ENCODE data around the gene TMEM270. TPM values are rescaled to one million over a fixed set of nuclear protein-coding genes. Genes with fewer than 3 reads are reported as not detected.

Gene TMEM270
- total RNA-seq, 1 donor from 2014 or later = not detected

- no peak overlapping the region for H3K4me3 Mint-ChIP-seq (ENCODE audit: low read depth)
- no peak overlapping the region for H3K27ac Mint-ChIP-seq
- intact Hi-C loops (cut with micrococcal nuclease) = no loop called here
Observed at GRCh38 chr7:73901823-73902597, 41.1 kb downstream of the TMEM270 start.

DNA sequence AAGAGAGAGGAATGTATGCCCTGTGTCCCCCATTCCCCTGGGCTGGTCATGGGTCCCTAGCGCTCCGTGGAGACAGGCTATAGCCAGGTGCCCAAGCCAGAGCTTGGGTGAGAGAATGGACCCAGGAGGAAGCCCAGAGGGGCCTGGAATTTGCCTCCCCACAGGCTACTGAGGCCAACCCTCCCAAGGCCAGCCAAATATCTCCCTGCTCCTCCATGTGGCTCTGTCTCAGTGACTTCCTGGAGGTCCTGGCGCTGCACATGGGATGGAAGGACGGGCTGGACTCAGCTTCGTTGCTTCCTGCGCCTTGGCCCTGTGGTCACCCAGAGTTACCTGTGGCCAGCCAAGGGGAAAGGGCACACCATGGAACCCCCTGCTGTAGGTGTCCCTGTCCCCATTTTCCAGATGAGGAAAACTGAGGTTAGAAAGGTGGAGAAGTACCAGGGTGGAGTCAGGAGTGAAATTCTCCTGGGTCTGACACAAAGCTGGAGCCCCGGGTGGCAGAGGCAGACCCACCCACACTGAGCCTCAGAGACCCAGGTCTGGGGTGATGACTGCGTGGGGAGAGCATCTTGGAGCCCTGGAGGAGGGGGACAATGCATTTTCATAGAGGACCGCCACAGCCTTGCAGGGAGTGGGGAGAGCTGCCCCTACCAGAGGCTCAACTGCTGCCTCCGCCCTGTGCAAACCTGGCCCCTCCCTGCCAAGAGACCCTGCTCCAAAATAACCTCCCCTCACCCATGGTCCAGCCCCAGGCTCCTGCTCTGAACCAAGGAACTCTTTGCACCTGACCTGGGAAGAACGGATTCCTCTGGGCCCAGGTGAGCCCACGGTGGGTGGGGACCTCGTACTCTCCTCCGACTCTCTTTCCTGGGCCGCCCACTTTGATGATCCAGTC, 42.6 kb downstream of the TMEM270 start:
- H3K4me3 Mint-ChIP-seq (ENCODE audit: low read depth) = no peak overlapping the region
- no peak for DNase-seq (ENCODE audit: low spot score)
- no peaks in the 10 kb centered on the region for H3K9me3 Mint-ChIP-seq
- H3K4me1 Mint-ChIP-seq (ENCODE audit: low read depth) = no peaks in the 10 kb centered on the region
- no peaks in the 10 kb centered on the region for H3K36me3 Mint-ChIP-seq (ENCODE audit: low read depth)
- intact Hi-C loops (cut with micrococcal nuclease) = no loop called here
- H3K27ac Mint-ChIP-seq = no peak overlapping the region
- no peaks in the 10 kb centered on the region for H3K27me3 Mint-ChIP-seq (ENCODE audit: low read depth)

More at GRCh38 chr7:73901823-73902597, 41.1 kb downstream of the TMEM270 start:
- Mint-ChIP-seq H3K4me1 (ENCODE audit: low read depth) (no peaks in the 10 kb centered on the region), H3K27me3 (ENCODE audit: low read depth) (no peaks in the 10 kb centered on the region), H3K9me3 (peaks cover under 1% of the 10 kb centered on the region), H3K36me3 (ENCODE audit: low read depth) (no peaks in the 10 kb centered on the region)
- DNase-seq (ENCODE audit: low spot score) = no peak

DNA sequence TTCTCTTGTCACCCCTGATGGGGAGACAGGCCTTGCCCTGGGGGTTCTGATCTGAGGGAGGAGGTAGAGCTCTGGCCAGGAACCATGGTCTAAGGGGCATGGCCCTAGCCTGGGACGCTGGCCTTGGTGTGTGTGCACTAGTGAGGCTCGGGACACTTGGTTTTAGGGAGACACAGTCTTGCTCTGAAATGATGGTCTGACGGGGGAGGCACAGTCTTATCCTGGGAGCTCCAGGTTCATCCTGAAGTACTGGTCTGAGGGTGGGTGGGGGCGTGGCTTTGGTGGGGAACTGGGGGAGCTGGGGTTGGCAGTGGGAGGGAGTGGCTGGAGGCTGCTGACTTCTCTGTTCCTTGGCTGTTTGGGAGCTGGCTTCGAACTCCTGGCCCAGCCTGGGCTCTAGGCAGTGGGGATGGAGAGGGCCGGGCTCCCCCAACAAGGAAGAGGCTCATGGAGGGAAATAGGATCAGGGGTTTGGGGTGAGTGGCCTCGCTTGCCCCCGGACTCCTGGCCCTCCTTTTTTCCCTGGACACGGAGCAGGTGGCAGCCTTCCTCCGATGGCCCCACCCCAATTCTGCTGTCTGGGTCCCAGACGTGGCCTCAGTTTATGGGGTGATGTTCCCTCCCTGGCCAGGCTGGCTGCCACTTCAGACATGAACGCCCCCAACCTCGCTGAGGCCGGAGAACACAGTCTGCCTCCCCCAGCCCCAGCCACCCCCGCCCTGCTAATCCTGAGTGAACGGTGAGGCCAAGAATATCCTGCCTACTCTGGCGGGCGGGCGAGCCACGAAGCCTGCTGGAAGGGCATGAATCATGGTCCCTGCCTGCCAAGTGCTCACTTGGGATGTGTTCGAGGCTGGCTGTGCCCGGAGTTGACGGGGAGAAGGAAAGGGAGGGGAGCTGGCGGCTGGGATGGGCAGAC, 43.5 kb downstream of the TMEM270 start:
- no peak for DNase-seq (ENCODE audit: low spot score)
- H3K4me3 Mint-ChIP-seq (ENCODE audit: low read depth) = no peak overlapping the region
- H3K36me3 Mint-ChIP-seq (ENCODE audit: low read depth) = no peaks in the 10 kb centered on the region
- intact Hi-C loops (cut with micrococcal nuclease) = no loop called here
- H3K4me1 Mint-ChIP-seq (ENCODE audit: low read depth) = no peaks in the 10 kb centered on the region
- no peaks in the 10 kb centered on the region for H3K27me3 Mint-ChIP-seq (ENCODE audit: low read depth)
- no peak overlapping the region for H3K27ac Mint-ChIP-seq
- H3K9me3 Mint-ChIP-seq = no peaks in the 10 kb centered on the region

- no peaks in the 10 kb centered on the region for H3K27me3 Mint-ChIP-seq (ENCODE audit: low read depth)
- no peaks in the 10 kb centered on the region for H3K36me3 Mint-ChIP-seq (ENCODE audit: low read depth)
- no peak overlapping the region for H3K27ac Mint-ChIP-seq
- intact Hi-C loops (cut with micrococcal nuclease) = no loop called here
- H3K9me3 Mint-ChIP-seq = no peaks in the 10 kb centered on the region
- no peak for DNase-seq (ENCODE audit: low spot score)
- no peaks in the 10 kb centered on the region for H3K4me1 Mint-ChIP-seq (ENCODE audit: low read depth)
- no peak overlapping the region for H3K4me3 Mint-ChIP-seq (ENCODE audit: low read depth)
Observed at GRCh38 chr7:73905360-73905759, 44.4 kb downstream of the TMEM270 start.

DNA sequence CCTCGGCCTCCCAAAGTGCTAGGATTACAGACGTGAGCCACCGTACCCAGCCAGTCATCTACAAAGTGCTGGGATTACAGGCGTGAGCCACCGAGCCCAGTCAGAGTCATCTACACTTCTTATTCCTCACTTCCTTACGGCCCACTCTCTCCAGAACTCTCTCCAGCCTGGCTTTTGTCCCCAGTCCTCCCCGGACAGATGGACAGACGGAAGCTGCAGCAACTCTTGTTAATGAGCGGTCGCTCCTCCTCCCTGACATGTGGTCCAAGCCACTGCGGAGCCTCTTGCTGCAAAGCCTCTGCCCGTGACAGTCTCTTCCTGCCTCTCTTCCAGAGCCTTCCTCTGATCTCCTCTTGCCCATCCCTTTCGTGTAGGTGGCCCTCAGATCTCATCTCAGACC, 45.9 kb downstream of the TMEM270 start:
- Mint-ChIP-seq H3K27me3 (ENCODE audit: low read depth) (no peaks in the 10 kb centered on the region), H3K36me3 (ENCODE audit: low read depth) (no peaks in the 10 kb centered on the region), H3K4me1 (ENCODE audit: low read depth) (no peaks in the 10 kb centered on the region), H3K4me3 (ENCODE audit: low read depth) (no peak overlapping the region), H3K27ac (no peak overlapping the region), H3K9me3 (no peaks in the 10 kb centered on the region)
- DNase-seq (ENCODE audit: low spot score) = no peak
- intact Hi-C loops (cut with micrococcal nuclease) = no loop called here

GRCh38 chr7:73907554-73908122, 46.7 kb downstream of the TMEM270 start:
- H3K4me3 Mint-ChIP-seq (ENCODE audit: low read depth) = no peak overlapping the region
- H3K27me3 Mint-ChIP-seq (ENCODE audit: low read depth) = no peaks in the 10 kb centered on the region
- H3K36me3 Mint-ChIP-seq (ENCODE audit: low read depth) = no peaks in the 10 kb centered on the region
- H3K27ac Mint-ChIP-seq = no peak overlapping the region
- no peak for DNase-seq (ENCODE audit: low spot score)
- H3K4me1 Mint-ChIP-seq (ENCODE audit: low read depth) = no peaks in the 10 kb centered on the region
- intact Hi-C loops (cut with micrococcal nuclease) = no loop called here
- H3K9me3 Mint-ChIP-seq = no peaks in the 10 kb centered on the region

DNA sequence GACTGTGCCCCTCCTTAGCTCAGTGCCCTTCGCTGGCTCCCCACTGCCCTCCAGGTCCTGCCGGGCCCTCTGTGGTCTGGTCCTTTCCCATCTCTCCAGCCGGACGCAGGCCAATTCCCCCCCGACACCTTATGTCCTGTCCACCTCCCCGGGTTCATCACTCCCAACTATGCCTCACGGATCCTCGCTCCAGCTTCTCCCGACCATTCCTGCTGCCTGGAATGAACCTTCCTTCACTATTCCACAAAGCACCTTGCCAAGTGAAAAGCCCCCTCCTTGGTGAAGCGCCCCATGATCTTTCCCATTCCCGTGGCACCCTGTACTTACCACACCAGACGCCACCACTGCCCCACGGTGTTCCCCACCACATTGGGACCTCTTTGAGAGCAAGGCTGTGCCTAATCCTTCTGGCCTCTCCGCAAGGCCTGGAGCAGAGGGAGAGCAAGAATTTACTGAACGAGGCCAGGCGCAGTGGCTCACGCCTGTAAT, 47.2 kb downstream of the TMEM270 start:
- Mint-ChIP-seq H3K27me3 (ENCODE audit: low read depth) (no peaks in the 10 kb centered on the region), H3K27ac (no peak overlapping the region), H3K4me3 (ENCODE audit: low read depth) (no peak overlapping the region), H3K36me3 (ENCODE audit: low read depth) (no peaks in the 10 kb centered on the region), H3K4me1 (ENCODE audit: low read depth) (no peaks in the 10 kb centered on the region), H3K9me3 (no peaks in the 10 kb centered on the region)
- DNase-seq (ENCODE audit: low spot score) = no peak
- intact Hi-C loops (cut with micrococcal nuclease) = no loop called here

- Mint-ChIP-seq H3K4me3 (ENCODE audit: low read depth) (no peak overlapping the region), H3K9me3 (no peaks in the 10 kb centered on the region), H3K36me3 (ENCODE audit: low read depth) (no peaks in the 10 kb centered on the region), H3K27ac (no peak overlapping the region), H3K27me3 (ENCODE audit: low read depth) (no peaks in the 10 kb centered on the region), H3K4me1 (ENCODE audit: low read depth) (no peaks in the 10 kb centered on the region)
- intact Hi-C loops (cut with micrococcal nuclease) = no loop called here
- DNase-seq (ENCODE audit: low spot score) = no peak
Observed at GRCh38 chr7:73909051-73909941, 48.3 kb downstream of the TMEM270 start.

GRCh38 chr7:73909996-73910395, 49.0 kb downstream of the TMEM270 start:
- no peak overlapping the region for H3K27ac Mint-ChIP-seq
- intact Hi-C loops (cut with micrococcal nuclease) = no loop called here

DNA sequence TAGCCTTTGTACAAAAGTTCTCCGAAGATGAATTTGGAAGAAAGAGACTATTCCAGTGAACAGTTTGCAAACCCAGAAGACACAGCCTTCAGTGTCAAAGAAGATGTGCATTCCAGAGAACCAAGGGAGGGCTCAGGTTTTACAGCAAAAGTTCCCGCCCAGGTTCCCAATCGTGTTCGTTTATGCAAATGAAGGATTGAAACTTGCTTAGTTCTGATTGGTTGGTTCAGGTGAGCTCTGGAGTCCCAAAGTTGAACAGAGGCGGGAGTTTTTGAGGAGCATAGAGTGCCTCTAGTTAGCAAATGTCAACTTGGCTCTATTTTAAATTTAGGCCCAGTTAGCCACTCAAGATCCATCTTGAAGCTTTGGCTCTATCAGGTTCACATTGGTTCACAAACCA, 51.3 kb downstream of the TMEM270 start:
- no peaks in the 10 kb centered on the region for H3K4me1 Mint-ChIP-seq (ENCODE audit: low read depth)
- intact Hi-C loops (cut with micrococcal nuclease) = no loop called here
- no peaks in the 10 kb centered on the region for H3K9me3 Mint-ChIP-seq
- H3K4me3 Mint-ChIP-seq (ENCODE audit: low read depth) = no peak overlapping the region
- H3K36me3 Mint-ChIP-seq (ENCODE audit: low read depth) = no peaks in the 10 kb centered on the region
- no peaks in the 10 kb centered on the region for H3K27me3 Mint-ChIP-seq (ENCODE audit: low read depth)
- no peak overlapping the region for H3K27ac Mint-ChIP-seq
- DNase-seq (ENCODE audit: low spot score) = no peak

More at GRCh38 chr7:73909996-73910395, 49.0 kb downstream of the TMEM270 start:
- no peak overlapping the region for H3K4me3 Mint-ChIP-seq (ENCODE audit: low read depth)
- no peaks in the 10 kb centered on the region for H3K36me3 Mint-ChIP-seq (ENCODE audit: low read depth)
- H3K4me1 Mint-ChIP-seq (ENCODE audit: low read depth) = no peaks in the 10 kb centered on the region
- H3K27me3 Mint-ChIP-seq (ENCODE audit: low read depth) = no peaks in the 10 kb centered on the region
- no peak for DNase-seq (ENCODE audit: low spot score)
- H3K9me3 Mint-ChIP-seq = no peaks in the 10 kb centered on the region

All from activated T-helper 2 cell treated with anti-CD3 and anti-CD28 coated beads, Interferon-gamma antibody, Interleukin-2, Interleukin-4, amounts not matched to agents 10 μg/mL and 5 μg/mL and 100 μg/mL, durations not matched to agents 14 hours and 24 hours and 36 hours (primary cell).